GM15510 (cell line): ENCODE measurements around the gene MANBA.

Experiments used
- POLR2A ChIP-seq: IDR thresholded peaks from 3 replicates; pipeline ENCODE4 v1.6.1; 2011; ENCODE audit warnings: borderline replicate concordance; ENCODE audit not compliant: insufficient read length; ENCODE audit errors: extremely low read depth

MANBA gene

GRCh38 chr4:102778720-102779119 is 18.0 kb upstream of the MANBA start:
- TF ChIP-seq POLR2A = no peak

- no peak for TF ChIP-seq POLR2A
Observed at GRCh38 chr4:102775805-102776204, 15.0 kb upstream of the MANBA start.

- TF ChIP-seq POLR2A = no peak
Observed at GRCh38 chr4:102774254-102774653, 13.5 kb upstream of the MANBA start.

GRCh38 chr4:102772738-102773340 is 12.1 kb upstream of the MANBA start:
- TF ChIP-seq POLR2A = no peak

GRCh38 chr4:102764901-102765300 is 4.1 kb upstream of the MANBA start:
- TF ChIP-seq POLR2A = no peak

- TF ChIP-seq POLR2A = no peak
Observed at GRCh38 chr4:102761906-102762305, 1.1 kb upstream of the MANBA start.

GRCh38 chr4:102761296-102761701 is 531 bp upstream of the MANBA start:
- TF ChIP-seq POLR2A = no peak

GRCh38 chr4:102759831-102760644 is 730 bp downstream of the MANBA start:
- TF ChIP-seq POLR2A = no peak

- no peak for TF ChIP-seq POLR2A
Observed at GRCh38 chr4:102758241-102759160, 2.3 kb downstream of the MANBA start.

- no peak for TF ChIP-seq POLR2A
Observed at GRCh38 chr4:102757681-102758080, 3.1 kb downstream of the MANBA start.

- TF ChIP-seq POLR2A = no peak
Observed at GRCh38 chr4:102754044-102754443, 6.7 kb downstream of the MANBA start.

GRCh38 chr4:102751941-102752340 is 8.8 kb downstream of the MANBA start:
- TF ChIP-seq POLR2A = no peak

GRCh38 chr4:102736636-102737549 is 23.9 kb downstream of the MANBA start:
- TF ChIP-seq POLR2A = no peak

- no peak for TF ChIP-seq POLR2A
Observed at GRCh38 chr4:102735582-102735981, 25.2 kb downstream of the MANBA start.
